HG03442 (cell line): ENCODE measurements around the gene TAAR8.
"Not testable (repeated sequence)": the region's sequence is repeated elsewhere in the genome, so short reads cannot be mapped to it uniquely, and the experiment has no call there.

Experiments
- ATAC-seq: cut with Tn5 transposase; IDR thresholded peaks from one replicate; pipeline ENCODE4 v1.9.1; 2021; ENCODE audit warnings: mild to moderate bottlenecking, moderate library complexity; ENCODE audit not compliant: unreplicated experiment

Gene TAAR8

GRCh38 chr6:132552372-132552771 is at the start of gene TAAR8:
TSS of gene TAAR8 (plus strand) at chr6:132552672. CDS start at chr6:132552693, 21 bp downstream.
- no peak for ATAC-seq

GRCh38 chr6:132504757-132505156 is 47.7 kb upstream of the TAAR8 start:
- no peak for ATAC-seq

- ATAC-seq: peak; percentile 52
Measured at GRCh38 chr6:132505158-132505557, 47.3 kb upstream of the TAAR8 start.

- no peak for ATAC-seq
Measured at GRCh38 chr6:132506461-132506860, 46.0 kb upstream of the TAAR8 start.

- no peak for ATAC-seq
Measured at GRCh38 chr6:132506869-132507808, 45.3 kb upstream of the TAAR8 start.

GRCh38 chr6:132511210-132511830 is 41.2 kb upstream of the TAAR8 start:
- no peak for ATAC-seq

GRCh38 chr6:132511831-132512220 is 40.6 kb upstream of the TAAR8 start:
- ATAC-seq: no peak

- ATAC-seq: no peak
Measured at GRCh38 chr6:132512342-132512637, 40.2 kb upstream of the TAAR8 start.

GRCh38 chr6:132512638-132513632 is 39.5 kb upstream of the TAAR8 start, which contains the start of gene STX7:
TSS of gene STX7 (minus strand) at chr6:132513116. CDS start at chr6:132503530, 9,586 bp downstream.
- peak; percentile 89 for ATAC-seq

- ATAC-seq: no peak
Measured at GRCh38 chr6:132513831-132514545, 38.5 kb upstream of the TAAR8 start.

- ATAC-seq: no peak
Measured at GRCh38 chr6:132515386-132515785, 37.1 kb upstream of the TAAR8 start.

GRCh38 chr6:132520953-132521352 is 31.5 kb upstream of the TAAR8 start:
- no peak for ATAC-seq

GRCh38 chr6:132524646-132525045 is 27.8 kb upstream of the TAAR8 start:
- no peak for ATAC-seq

- no peak for ATAC-seq
Measured at GRCh38 chr6:132525866-132526265, 26.6 kb upstream of the TAAR8 start.

- no peak for ATAC-seq
Measured at GRCh38 chr6:132526461-132526860, 26.0 kb upstream of the TAAR8 start.

GRCh38 chr6:132527791-132528190 is 24.7 kb upstream of the TAAR8 start:
- no peak for ATAC-seq

GRCh38 chr6:132530293-132530974 is 22.0 kb upstream of the TAAR8 start:
- peak; percentile 89 for ATAC-seq

GRCh38 chr6:132534546-132534945 is 17.9 kb upstream of the TAAR8 start:
- not testable (repeated sequence) for ATAC-seq

GRCh38 chr6:132537145-132537544 is 15.3 kb upstream of the TAAR8 start:
- no peak for ATAC-seq

GRCh38 chr6:132537977-132538376 is 14.5 kb upstream of the TAAR8 start, which contains the start of gene TAAR9:
TSS of gene TAAR9 (plus strand) at chr6:132538277. CDS start at chr6:132538290, 13 bp downstream.
- no peak for ATAC-seq
